HG03457 (cell line): ENCODE measurements around the gene MBD3L4.
"Not testable (repeated sequence)": the region's sequence is repeated elsewhere in the genome, so short reads cannot be mapped to it uniquely, and the experiment has no call there.

ENCODE experiments used
- ATAC-seq: cut with Tn5 transposase; IDR thresholded peaks from one replicate; pipeline ENCODE4 v1.9.1; 2021; ENCODE audit warnings: moderate number of reproducible peaks; ENCODE audit not compliant: unreplicated experiment

The MBD3L4 gene

DNA sequence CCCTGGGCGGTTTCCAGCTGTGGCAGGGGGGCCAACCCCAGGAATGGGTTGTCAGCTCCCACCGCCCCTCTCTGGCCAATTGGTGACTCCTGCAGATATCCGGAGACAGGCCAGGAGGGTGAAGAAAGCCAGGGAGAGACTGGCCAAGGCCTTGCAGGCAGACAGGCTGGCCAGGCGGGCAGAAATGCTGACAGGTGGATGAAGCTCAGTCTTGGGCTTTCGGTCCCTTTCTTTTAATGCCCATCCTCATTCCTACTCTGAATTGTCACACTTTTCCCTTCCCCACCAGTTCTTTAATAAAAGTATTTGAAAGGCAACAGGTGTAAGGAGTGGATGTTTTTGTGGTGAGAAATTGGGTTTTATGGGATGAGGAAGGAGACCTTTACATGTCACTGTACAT lies 11.4 kb upstream of the MBD3L4 start:
- ATAC-seq, result not testable (repeated sequence)

DNA sequence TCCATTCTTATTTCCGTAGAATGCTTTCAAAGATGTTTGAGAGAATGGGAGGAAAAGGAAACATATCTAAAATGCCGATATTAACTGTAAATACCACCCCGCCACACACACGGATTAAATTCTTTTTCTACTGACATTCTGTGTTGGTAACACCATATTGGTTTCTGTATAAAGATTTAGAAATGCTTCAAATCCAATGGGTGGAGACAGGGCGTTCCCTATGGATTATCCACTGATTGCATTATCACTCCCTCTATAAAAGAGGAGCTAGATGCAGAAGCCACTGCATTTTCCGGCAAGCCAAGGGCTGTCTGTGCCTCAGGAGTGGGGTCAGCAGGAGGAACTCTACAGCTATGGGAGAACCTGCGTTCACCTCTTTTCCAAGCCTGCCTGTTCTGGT lies 9.0 kb upstream of the MBD3L4 start, which contains the start of gene MBD3L2:
Gene MBD3L2, plus strand, starts transcription at position 301 of the 400 bp plus-strand sequence. Its CDS starts 53 bp downstream, at position 354.
- ATAC-seq, result not testable (repeated sequence)

- not testable (repeated sequence) for ATAC-seq
Measured at GRCh38 chr19:7041563-7041962, 1.6 kb upstream of the MBD3L4 start.

DNA sequence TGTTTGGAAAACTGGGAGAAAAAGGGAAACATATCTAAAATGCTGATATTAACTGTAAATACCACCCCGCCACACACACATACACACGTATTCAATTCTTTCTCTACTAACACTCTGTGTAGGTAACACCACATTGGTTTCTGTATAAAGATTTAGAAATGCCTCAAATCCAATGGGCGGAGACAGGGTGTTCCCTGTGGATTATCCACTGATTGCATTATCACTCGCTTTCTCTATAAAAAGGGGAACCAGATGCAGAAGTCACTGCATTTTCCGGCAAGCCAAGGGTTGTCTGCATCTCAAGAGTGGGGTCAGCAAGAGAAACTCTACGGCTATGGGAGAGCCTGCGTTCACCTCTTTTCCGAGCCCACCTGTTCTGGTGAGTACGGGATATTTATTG lies 9.7 kb downstream of the MBD3L4 start, which contains the start of gene MBD3L5:
Gene MBD3L5, plus strand, starts transcription at position 301 of the 400 bp plus-strand sequence. Its CDS starts 34 bp downstream, at position 335.
- ATAC-seq, result not testable (repeated sequence)

DNA sequence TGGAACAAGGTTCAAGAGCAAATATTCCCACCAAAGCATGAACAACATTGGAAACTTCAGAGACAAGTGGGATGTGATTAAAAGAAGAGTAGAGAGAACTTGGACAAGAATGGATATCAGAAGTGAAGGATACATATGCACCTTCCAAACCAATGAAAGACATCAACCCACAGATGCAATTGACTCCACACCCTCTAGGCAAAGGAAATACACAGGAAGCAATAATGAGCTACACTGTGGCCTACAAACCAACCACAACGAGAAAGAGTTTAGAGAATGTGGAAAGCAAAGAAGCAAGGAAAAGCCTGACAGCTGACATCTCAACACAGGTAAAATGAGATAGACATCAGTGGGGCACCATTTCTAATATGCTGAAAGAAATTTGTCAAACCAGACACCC lies 11.2 kb downstream of the MBD3L4 start:
- ATAC-seq, result not testable (repeated sequence)

- ATAC-seq, result not testable (repeated sequence)
Measured at GRCh38 chr19:7021331-7021730, 18.6 kb downstream of the MBD3L4 start, which contains the start of gene MBD3L2B. TSS of gene MBD3L2B (minus strand) at chr19:7021431. CDS start at chr19:7021397, 34 bp downstream.

DNA sequence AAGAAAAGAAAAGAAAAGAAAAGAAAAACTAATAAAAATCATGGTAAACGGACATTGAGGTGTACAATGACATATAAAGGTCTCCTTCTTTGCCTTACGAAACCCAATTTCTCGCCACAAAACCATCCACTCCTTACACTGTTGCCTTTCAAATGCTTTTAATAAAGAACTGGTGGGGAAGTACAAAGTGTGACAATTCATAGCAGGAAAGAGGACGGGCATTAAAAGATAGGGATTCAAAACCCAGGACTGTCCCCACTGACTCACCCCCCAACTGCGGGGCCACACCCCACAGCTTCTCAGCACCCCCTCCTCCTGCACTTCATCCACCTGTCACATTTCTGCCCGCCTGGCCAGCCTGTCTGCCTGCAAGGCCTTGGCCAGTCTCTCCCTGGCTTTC lies 21.2 kb downstream of the MBD3L4 start:
- ATAC-seq, result no peak

DNA sequence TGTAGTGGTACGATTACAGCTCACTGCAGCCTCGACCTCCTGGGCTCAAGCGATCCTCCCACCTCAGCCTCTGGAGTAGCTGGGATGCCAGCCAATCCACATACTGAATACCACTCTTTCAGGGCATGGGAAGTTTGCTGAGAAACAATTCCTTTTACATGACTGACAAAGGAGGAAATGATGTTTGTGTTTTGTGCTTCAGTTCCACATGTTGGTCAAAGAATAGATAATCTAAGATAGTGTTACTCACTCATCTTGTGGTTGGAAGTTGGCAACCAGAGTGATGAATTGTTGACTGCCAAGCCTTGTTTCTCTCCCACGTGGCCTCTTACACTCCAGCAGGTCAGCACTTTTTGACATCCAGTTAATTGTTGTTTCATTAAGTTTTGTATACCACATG lies 26.3 kb downstream of the MBD3L4 start:
- no peak for ATAC-seq

DNA sequence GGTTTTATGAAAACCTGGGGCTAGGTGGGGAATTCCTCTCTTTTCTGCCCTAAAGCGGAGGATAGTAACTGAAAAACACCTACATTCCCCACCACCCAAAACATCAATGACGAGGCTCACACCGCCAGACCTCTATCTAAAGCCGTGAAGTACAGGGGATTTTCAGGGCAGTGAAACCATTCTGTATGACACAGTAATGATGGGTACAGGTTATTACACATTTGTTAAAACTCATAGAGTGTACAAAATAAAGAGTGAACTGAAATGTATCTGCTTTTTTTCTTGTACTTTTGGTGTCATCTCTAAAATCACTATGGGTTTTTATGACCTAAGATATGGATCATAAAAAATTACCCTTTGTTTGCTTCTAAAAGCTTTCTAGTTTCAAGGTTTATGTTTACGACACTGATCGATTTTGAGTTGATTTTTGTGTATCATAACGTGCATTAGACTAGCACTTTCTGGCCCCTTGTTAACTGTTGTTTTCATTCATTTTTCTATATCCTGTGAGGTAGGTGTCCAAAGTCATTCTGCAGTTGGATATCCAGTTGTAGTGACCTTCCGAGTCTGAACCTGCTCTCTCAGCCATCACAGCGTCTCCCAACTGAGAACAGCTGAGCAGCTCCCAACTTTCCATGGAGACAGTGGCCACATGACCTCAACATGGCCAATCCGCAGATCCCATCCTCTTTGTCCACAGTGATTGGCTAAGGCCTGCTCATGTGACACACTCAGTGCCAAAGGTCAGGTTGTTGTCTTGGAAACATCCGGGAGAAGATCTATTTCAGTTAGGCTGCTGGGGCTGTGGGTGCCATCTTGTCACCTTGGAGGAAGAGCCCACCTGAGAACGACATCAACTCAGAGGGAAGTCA lies 29.0 kb downstream of the MBD3L4 start:
- ATAC-seq, result no peak

GRCh38 chr19:7007859-7008258 lies 32.1 kb downstream of the MBD3L4 start:
- ATAC-seq, result no peak

GRCh38 chr19:7006135-7006704 lies 33.8 kb downstream of the MBD3L4 start:
- ATAC-seq, result no peak

DNA sequence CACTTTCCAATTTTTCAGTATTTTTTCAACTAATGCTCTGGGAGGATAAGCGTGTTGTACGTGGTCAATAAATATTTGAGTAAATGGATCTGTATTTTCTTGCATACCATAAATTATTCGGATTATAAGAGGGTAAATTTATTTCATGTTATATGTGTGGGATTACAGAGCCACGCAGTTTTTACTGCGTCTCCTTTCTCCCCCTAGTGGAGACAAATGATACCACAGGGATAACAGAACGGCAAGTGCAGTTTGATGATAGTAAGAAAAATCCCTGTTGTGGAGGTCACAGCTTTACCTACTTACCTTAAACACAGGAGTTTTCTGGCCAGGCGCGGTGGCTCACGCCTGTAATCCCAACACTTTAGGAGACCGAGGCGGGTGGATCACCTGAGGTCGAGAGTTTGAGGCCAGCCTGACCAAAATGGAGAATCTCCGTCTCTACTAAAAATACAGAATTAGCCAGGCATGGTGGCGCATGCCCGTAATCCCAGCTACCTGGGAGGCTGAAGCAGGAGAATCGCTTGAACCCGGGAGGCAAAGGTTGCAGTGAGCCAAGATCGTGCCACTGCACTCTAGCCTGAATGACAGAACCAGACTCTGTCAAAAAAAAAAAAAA lies 35.6 kb downstream of the MBD3L4 start:
- ATAC-seq, result no peak

DNA sequence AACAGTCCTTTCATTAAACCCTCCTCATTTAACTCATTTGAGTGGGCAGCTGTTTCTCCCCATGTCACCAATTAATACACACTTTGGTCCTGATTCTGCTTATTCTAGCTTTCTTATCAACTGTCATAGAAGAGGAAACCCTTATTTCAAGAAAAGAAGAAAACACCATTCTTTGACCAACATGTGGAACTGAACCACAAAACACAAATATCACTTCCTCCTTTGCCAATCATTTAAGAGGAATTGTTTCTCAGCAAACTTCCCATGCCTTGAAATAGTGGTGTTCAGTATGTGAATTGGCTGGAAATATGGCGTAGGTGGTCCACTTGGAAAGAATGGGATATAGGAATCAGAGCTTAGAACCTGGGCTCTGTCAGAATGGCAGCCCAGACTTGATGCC lies 39.2 kb downstream of the MBD3L4 start:
- no peak for ATAC-seq

DNA sequence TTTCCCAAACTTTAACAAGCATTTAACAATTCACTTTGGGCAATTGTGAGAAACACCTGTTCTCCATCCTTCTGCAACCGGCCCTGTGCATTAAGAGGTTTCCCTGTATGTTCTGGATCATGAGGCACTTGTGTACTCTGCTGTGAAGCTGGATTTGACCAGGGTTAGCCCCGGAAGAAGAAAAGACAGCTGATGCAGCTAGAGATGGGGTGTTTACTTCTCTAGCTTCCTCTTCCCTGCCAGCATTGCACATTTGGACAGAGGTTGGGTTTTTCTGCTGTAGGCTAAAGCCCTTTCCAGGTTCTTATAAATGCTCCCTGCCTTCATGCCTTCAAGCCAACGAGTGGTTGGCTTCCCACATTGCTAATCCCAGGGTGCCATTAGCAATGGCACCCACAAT lies 39.6 kb downstream of the MBD3L4 start:
- no peak for ATAC-seq

DNA sequence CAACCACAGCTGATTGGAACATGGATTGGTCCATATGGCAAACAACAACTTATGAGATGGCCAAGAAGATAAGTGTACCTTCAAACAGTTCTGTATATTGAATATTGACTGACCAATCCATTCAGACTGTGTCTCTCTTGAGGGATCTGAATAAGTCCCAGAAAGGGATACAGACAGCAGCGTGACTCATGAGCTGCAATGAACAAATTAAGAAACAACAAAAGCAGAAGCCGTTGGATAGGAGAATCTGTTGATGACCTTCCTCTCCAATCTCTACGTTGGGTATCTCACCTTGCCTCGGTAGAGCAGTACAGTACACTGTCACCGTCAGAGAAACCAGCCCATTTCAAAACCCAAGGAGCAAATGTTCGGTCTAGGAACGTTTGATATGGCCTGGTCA lies 40.0 kb downstream of the MBD3L4 start:
- ATAC-seq, result no peak

DNA sequence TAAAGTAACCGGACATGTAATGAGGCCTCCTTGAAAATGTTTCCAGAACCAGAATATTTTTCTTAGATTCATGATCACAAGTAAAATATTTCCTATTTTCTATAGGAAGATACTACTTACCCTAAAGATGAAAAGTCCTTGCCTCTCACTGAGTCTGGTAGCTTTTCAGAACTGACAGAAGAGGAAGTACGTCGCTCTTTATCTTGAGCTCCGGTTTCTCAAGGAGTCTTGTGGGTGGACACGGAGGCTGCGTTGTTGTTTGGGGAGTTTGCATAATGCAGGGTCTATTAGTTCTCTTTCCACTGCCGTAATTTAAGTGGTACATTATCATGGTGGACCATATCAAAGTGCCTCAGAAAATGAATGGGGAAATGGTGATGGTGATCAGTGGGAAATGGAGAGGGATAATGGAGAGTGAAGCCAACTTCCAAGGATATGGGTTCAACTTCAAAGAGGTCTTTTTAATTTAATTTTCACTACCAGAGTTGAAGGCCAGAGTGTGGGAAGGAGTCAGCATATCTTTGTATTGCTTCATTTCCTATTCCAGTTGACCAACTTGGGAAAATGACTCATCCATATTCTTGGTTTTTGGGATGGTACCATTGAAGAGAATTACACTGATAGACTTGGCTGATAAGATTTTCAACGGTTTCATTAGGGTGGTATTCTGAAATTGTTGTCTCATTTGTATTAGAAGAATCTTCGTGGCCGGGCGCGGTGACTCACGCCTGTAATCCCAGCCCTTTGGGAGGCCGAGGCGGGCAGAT lies 42.1 kb downstream of the MBD3L4 start:
- no peak for ATAC-seq

DNA sequence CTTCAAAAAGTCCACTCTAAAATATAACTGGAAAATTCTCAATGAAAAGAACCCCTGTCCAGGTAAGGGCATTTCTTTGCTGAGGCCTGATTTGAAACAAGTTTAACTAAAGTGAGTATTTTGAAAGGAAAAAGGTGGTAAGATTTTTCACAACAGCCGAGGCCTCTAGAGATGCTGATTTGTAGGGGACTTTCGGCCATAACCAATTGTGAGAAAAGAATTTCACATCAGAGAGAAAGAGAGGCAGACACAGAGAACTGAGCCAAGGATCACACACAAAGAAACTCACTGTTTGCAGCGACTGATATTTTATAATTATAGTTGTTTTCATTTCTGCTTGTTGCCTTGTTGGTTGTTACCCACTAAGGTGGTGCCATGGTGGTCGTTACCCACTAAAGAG lies 43.2 kb downstream of the MBD3L4 start:
- no peak for ATAC-seq

GRCh38 chr19:6995054-6995453 lies 44.9 kb downstream of the MBD3L4 start:
- no peak for ATAC-seq

DNA sequence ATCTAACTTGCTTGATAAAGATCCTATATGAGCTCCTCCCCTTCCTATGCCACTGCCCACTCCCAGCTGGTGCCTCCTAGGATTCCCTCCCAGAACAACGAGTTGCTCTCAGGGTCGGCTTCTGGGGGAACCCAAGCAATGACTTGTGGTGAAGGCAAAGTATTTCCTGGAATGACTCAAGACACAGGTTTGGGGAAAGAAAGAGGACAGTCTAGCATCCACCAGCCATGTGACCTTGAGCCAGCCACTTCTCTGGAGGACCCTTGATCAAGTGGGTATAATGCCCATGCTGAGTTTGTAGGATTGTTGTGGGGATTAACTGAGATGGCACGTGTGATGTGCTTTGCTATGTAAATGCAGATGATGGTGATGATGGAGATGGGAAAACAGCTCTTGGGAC lies 51.7 kb downstream of the MBD3L4 start:
- ATAC-seq, result no peak

DNA sequence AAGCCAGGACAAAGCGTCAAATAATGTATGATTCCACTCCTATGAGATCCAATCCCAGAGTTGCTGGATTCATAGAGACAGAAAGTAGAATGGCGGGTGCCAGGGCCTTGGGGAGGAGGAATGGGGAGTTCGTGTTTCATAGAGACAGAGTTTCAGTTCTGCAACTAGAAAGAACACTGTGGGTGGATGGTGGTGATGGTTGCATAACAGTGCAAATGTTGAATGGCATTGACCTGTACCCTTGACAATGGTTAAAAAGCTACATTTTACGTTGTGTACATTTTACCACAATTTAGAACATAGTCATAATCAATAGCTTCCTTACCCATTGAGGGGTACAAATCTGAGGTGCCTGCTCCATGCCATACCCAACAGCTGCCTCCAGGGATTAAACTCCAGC lies 52.1 kb downstream of the MBD3L4 start:
- ATAC-seq, result no peak
